Kidney tubule cell (primary cell): ENCODE measurements around the gene NBAS.
A peak's percentile ranks its signal among the peaks of the same experiment; 100 is the strongest.
"Not testable (repeated sequence)": the region's sequence is repeated elsewhere in the genome, so short reads cannot be mapped to it uniquely, and the experiment has no call there.

Experiments
- DNase-seq: peaks from one replicate; pipeline ENCODE4 v3.0.0-alpha.2; 2018; ENCODE audit warnings: low spot score

Gene NBAS

DNA sequence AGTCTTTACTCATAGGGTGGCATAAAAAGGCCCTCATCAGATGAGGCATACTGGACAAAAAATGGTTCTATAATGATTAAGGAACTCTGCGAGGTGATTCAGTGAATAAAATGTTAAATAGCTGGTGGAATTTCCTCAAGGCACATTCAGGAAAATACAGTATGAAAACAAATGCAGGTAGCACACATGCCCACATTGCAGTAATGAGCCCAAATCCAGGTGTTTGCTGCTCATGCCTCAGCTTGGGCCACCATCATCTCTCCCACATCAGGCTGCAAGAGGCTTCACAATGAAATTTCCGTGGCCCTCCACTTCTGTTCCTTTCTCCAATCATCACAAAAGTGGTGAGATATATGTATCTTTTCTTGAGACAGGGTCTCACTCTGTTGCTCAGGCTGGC is 298.3 kb downstream of the NBAS start:
- no peak for DNase-seq

- DNase-seq, result no peak
Observed at GRCh38 chr2:15260835-15261234, 300.3 kb downstream of the NBAS start.

GRCh38 chr2:15260196-15260595 is 300.9 kb downstream of the NBAS start:
- no peak for DNase-seq

GRCh38 chr2:15259356-15259756 is 301.8 kb downstream of the NBAS start:
- DNase-seq, result no peak

- not testable (repeated sequence) for DNase-seq
Observed at GRCh38 chr2:15258385-15258784, 302.7 kb downstream of the NBAS start.

- DNase-seq, result no peak
Observed at GRCh38 chr2:15253835-15254286, 307.3 kb downstream of the NBAS start.

- DNase-seq, result no peak
Observed at GRCh38 chr2:15253247-15253646, 307.9 kb downstream of the NBAS start.

- DNase-seq, result peak; percentile 36
Observed at GRCh38 chr2:15251753-15252152, 309.4 kb downstream of the NBAS start.

- DNase-seq, result not testable (repeated sequence)
Observed at GRCh38 chr2:15250946-15251345, 310.2 kb downstream of the NBAS start.

DNA sequence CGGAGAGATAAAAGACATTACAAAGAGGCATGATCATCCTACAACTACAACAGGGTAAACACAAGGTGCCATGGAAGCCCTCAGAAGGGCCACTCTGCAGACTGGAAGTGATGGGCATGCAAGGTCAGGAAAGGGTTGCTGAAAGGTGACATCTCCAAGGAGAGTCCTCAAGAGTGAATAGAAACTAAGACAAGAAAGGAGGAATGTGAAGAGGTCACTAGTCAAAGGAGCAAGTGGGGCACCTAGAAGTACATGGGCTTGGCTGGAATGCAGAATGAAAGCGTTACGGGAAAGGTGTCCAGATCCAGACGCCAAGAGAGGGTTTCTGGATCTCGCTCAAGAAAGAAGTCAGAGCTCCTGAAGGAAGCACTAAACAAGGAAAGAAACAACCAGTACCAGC is 314.3 kb downstream of the NBAS start:
- no peak for DNase-seq

DNA sequence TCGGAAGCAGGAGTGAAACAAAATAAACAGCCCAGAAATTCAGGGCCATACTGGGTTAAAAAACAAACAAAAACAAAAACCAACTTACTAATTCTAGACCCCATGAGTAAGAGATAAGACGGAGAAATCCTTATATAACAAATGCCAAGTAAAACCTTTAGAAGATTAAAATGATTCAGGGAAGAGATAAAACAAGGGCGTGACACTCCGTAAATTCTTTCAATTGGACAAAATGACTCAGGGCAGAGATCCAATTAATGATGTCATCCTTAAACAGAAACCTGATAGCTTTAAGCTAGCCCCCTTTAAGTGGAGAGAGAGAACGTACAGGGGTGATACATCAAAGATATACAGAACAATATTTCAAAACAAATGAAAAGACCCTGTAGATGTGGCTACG is 317.4 kb downstream of the NBAS start:
- DNase-seq, result no peak

DNA sequence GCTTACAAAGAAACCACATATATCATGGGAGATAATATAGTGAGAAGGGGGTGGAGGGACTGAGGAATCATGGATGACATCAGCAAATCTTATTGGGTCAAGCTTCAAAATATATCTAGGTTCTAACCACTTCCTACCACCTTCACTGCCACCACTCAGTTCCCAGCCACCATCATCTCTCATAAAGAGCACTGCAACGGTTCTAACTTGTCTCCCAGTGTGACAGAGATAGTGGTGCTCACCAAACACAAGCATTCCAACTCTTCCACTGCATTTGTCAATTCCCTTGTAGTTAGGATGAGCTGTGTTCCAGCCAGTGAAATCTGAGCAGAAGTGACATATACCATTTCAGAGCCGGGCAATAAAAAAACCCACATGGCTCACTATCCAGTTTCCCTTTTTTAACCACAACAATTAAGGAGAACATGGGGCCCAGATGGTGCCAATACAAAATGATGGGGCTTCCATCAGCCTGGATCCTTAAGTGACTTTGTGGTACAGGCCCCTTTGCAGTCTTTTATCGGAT is 318.1 kb downstream of the NBAS start:
- DNase-seq, result no peak

- no peak for DNase-seq
Observed at GRCh38 chr2:15241929-15242328, 319.2 kb downstream of the NBAS start.

- peak; percentile 46 for DNase-seq
Observed at GRCh38 chr2:15241201-15241600, 319.9 kb downstream of the NBAS start.

GRCh38 chr2:15238028-15238427 is 323.1 kb downstream of the NBAS start:
- DNase-seq, result no peak

GRCh38 chr2:15230599-15231192 is 330.4 kb downstream of the NBAS start:
- no peak for DNase-seq

DNA sequence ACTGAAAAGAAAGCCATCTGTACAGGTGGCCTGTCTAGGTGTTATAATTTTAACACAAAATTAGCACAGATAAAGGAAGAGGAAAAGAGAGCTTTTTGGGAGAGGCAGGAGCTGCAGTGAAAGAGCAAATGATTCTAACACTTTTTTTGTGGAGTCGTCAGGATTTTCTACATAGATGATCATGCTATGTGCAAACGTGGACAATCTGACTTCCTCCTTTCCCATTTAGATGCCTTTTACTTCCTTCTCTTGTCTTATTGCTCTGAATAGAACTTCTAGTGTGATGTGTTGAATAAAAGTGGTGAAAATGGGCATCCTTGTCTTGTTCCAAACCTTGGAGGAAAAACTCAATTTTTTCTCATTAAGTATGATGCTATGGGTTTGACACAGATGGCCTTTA is 334.5 kb downstream of the NBAS start:
- no peak for DNase-seq

- DNase-seq, result no peak
Observed at GRCh38 chr2:15225131-15225530, 336.0 kb downstream of the NBAS start.

- no peak for DNase-seq
Observed at GRCh38 chr2:15224641-15225040, 336.5 kb downstream of the NBAS start.

- peak; percentile 86 for DNase-seq
Observed at GRCh38 chr2:15223887-15224286, 337.2 kb downstream of the NBAS start.

DNA sequence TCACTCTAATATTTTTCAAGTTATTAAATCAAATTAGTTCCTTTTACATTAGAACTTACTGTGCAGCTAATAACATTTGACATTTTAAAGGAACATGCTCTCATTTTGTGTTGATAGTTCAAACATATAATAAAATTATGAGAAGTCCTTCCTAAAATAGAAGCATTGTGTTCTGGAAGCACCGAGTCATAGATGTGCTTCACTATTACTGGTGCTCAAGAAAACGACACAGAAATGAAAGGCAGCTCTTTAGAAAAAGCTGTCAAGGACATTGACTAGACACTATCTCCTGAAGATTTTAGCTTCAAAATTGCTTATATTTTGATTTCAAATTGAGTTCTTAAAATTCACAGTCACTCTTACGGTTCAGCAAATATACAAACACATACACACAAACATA is 338.3 kb downstream of the NBAS start:
- no peak for DNase-seq

GRCh38 chr2:15220603-15221002 is 340.5 kb downstream of the NBAS start:
- no peak for DNase-seq

DNA sequence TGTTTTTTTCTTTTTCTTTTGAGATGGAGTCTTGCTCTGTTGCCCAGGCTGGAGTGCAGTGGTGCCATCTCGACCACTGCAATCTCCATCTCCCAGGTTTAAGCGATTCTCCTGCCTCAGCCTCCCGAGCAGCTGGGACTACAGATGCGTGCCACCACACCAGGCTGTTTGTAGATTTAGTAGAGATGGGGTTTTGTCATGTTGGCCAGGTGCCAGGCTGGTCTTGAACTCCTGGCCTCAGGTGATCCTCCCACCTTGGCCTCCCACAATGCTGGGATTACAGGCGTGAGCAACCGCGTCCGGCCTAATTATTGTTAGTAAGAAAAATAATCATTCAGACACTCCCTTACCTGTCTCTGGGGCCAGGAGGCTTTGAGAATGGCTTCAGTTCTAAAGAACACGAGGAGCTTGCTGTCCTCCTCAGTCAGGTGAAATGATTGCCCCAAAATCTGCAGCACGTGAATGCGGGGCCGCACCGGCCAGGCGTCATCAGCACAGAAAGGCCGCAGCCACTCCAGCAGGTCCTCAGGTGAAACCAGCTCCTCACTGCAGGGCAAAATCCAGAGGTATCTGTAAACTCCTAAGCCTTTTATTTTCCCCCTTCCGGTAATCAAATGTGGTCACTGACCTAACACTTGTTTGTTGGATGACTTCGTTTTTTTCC is 342.6 kb downstream of the NBAS start:
- no peak for DNase-seq

GRCh38 chr2:15212249-15212648 is 348.9 kb downstream of the NBAS start:
- no peak for DNase-seq
